Measurements from ENCODE around the gene FRAS1. TPM values are rescaled to one million over a fixed set of nuclear protein-coding genes. Genes with fewer than 3 reads are reported as not detected.
"Not testable (repeated sequence)": the region's sequence is repeated elsewhere in the genome, so short reads cannot be mapped to it uniquely, and the experiment has no call there.

The FRAS1 gene
- total and polyA plus RNA-seq, 4 experiments from 2014 or later = not detected

DNA sequence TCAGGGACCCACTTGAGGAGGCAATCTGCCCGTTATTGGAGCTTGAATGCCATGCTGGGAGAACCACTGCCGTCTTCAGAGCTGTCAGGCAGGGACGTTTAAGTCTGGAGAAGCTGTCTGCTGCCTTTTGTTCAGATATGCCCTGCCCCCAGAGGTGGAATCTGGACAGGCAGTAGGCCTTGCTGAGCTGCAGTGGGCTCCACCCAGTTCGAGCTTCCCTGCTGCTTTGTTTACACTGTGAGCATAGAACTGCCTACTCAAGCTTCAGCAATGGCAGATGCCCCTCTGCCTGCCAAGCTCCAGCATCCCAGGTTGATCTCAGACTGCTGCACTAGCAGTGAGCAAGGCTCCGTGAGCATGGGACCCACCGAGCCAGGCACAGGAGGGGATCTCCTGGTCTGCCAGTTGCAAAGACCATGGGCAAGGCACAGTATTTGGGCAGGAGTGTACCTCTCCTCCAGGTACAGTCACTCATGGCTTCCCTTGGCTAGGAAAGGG lies 68.8 kb downstream of the FRAS1 start:
- Mint-ChIP-seq H3K27me3 (peaks cover 7 to 12% of the 10 kb centered on the region in 2 donors), H3K9me3 (peaks cover 0 to 14% (median 5%) of the 10 kb centered on the region in 8 donors)
- H3K36me3 ChIP-seq (ENCODE audit: insufficient read depth, low read length); DNase-seq; H3K27ac ChIP-seq (ENCODE audit: low read depth, low read length); H3K27me3 ChIP-seq (ENCODE audit: insufficient read depth, low read length); H3K27ac Mint-ChIP-seq; H3K9me3 ChIP-seq (ENCODE audit: control insufficient read depth in 1 of 2, low read length in 2 of 2); H3K4me1 Mint-ChIP-seq; H3K4me3 Mint-ChIP-seq; H3K4me3 ChIP-seq (ENCODE audit: low read length in 2 of 2); H3K4me1 ChIP-seq (ENCODE audit: insufficient read depth, low read length); intact Hi-C loops (cut with micrococcal nuclease); H3K36me3 Mint-ChIP-seq; POLR2A ChIA-PET (ENCODE audit: partially characterized antibody): not testable (repeated sequence)
- CTCF ChIA-PET (ENCODE audit: partially characterized antibody) = interaction anchor here (1.2 kb wide), 1 partner anchor 131 kb away, joined by 3 read pairs; no protein-coding TSS in a partner anchor

- H3K27me3 ChIP-seq (ENCODE audit: insufficient read depth, low read length) = no peaks in the 10 kb centered on the region
- no peak overlapping the region for H3K27ac ChIP-seq (ENCODE audit: low read depth, low read length)
- Mint-ChIP-seq H3K4me3 (no peak overlapping the region), H3K4me1 (no peaks in the 10 kb centered on the region), H3K27me3 (peaks cover 9 to 21% of the 10 kb centered on the region in 2 donors), H3K9me3 (peaks cover 0 to 9% (median 4%) of the 10 kb centered on the region in 8 donors), H3K36me3 (no peaks in the 10 kb centered on the region), H3K27ac (no peak overlapping the region)
- no peaks in the 10 kb centered on the region for H3K4me1 ChIP-seq (ENCODE audit: insufficient read depth, low read length)
- H3K36me3 ChIP-seq (ENCODE audit: insufficient read depth, low read length) = no peaks in the 10 kb centered on the region
- DNase-seq = no peak
- no peak overlapping the region for H3K4me3 ChIP-seq (ENCODE audit: low read length in 2 of 2)
- ChIA-PET POLR2A (ENCODE audit: partially characterized antibody) (no interaction called here), CTCF (ENCODE audit: partially characterized antibody) (no interaction called here)
- intact Hi-C loops (cut with micrococcal nuclease) = no loop called here
- no peaks in the 10 kb centered on the region for H3K9me3 ChIP-seq (ENCODE audit: control insufficient read depth in 1 of 2, low read length in 2 of 2)
Observed at GRCh38 chr4:78129383-78130108, 72.4 kb downstream of the FRAS1 start.

DNA sequence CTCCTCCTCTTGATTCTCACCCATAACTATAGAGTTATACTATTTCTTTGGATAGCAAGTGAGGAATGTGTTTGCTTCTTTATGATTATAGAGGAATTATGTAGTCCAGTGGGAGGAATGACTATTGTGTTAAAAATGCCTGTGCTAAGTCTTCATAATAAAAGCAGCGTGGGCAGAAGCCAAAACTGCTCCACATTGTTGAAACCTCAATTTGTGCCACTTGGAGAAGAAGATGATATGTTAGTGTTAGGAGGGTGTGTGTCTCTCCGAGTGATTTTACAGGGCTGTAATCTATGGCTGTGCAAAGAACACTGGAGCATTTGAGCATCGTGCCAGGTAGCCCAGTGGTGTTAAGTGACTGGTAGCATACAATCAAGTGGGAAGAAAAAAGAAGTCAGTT lies 74.3 kb downstream of the FRAS1 start:
- no peak overlapping the region for H3K4me3 Mint-ChIP-seq
- intact Hi-C loops (cut with micrococcal nuclease) = no loop called here
- ChIA-PET CTCF (ENCODE audit: partially characterized antibody) (no interaction called here), POLR2A (ENCODE audit: partially characterized antibody) (no interaction called here)
- H3K36me3 ChIP-seq (ENCODE audit: insufficient read depth, low read length) = no peaks in the 10 kb centered on the region
- no peak overlapping the region for H3K27ac ChIP-seq (ENCODE audit: low read depth, low read length)
- H3K27ac Mint-ChIP-seq = no peak overlapping the region
- no peak for DNase-seq
- peaks cover 7 to 24% of the 10 kb centered on the region in 2 donors for H3K27me3 Mint-ChIP-seq
- H3K36me3 Mint-ChIP-seq = no peaks in the 10 kb centered on the region
- H3K9me3 Mint-ChIP-seq = peaks cover 0 to 9% (median 4%) of the 10 kb centered on the region in 8 donors
- no peaks in the 10 kb centered on the region for H3K4me1 Mint-ChIP-seq
- no peaks in the 10 kb centered on the region for H3K27me3 ChIP-seq (ENCODE audit: insufficient read depth, low read length)
- no peak overlapping the region for H3K4me3 ChIP-seq (ENCODE audit: low read length in 2 of 2)
- no peaks in the 10 kb centered on the region for H3K4me1 ChIP-seq (ENCODE audit: insufficient read depth, low read length)
- H3K9me3 ChIP-seq (ENCODE audit: control insufficient read depth in 1 of 2, low read length in 2 of 2) = no peaks in the 10 kb centered on the region

GRCh38 chr4:78136109-78137081 lies 79.3 kb downstream of the FRAS1 start:
- Mint-ChIP-seq H3K36me3 (no peaks in the 10 kb centered on the region), H3K27me3 (peaks cover 2 to 23% of the 10 kb centered on the region in 2 donors), H3K27ac (no peak overlapping the region), H3K9me3 (peaks cover 0 to 4% (median 0%) of the 10 kb centered on the region in 8 donors), H3K4me3 (no peak overlapping the region), H3K4me1 (no peaks in the 10 kb centered on the region)
- CTCF ChIA-PET (ENCODE audit: partially characterized antibody) = no interaction called here
- no peaks in the 10 kb centered on the region for H3K4me1 ChIP-seq (ENCODE audit: insufficient read depth, low read length)
- H3K27me3 ChIP-seq (ENCODE audit: insufficient read depth, low read length) = no peaks in the 10 kb centered on the region
- no peak overlapping the region for H3K4me3 ChIP-seq (ENCODE audit: low read length in 2 of 2)
- intact Hi-C loops (cut with micrococcal nuclease) = no loop called here
- POLR2A ChIA-PET (ENCODE audit: partially characterized antibody) = no interaction called here
- H3K36me3 ChIP-seq (ENCODE audit: insufficient read depth, low read length) = no peaks in the 10 kb centered on the region
- no peak for DNase-seq
- H3K27ac ChIP-seq (ENCODE audit: low read depth, low read length) = no peak overlapping the region
- H3K9me3 ChIP-seq (ENCODE audit: control insufficient read depth in 1 of 2, low read length in 2 of 2) = no peaks in the 10 kb centered on the region

- ChIA-PET POLR2A (ENCODE audit: partially characterized antibody) (no interaction called here), CTCF (ENCODE audit: partially characterized antibody) (no interaction called here)
- H3K4me1 ChIP-seq (ENCODE audit: insufficient read depth, low read length) = no peaks in the 10 kb centered on the region
- H3K36me3 ChIP-seq (ENCODE audit: insufficient read depth, low read length) = no peaks in the 10 kb centered on the region
- Mint-ChIP-seq H3K4me1 (no peaks in the 10 kb centered on the region), H3K36me3 (no peaks in the 10 kb centered on the region), H3K4me3 (no peak overlapping the region), H3K9me3 (peaks cover 0 to 8% (median 0%) of the 10 kb centered on the region in 8 donors), H3K27me3 (peaks cover 2 to 18% of the 10 kb centered on the region in 2 donors), H3K27ac (no peak overlapping the region)
- H3K27me3 ChIP-seq (ENCODE audit: insufficient read depth, low read length) = no peaks in the 10 kb centered on the region
- H3K9me3 ChIP-seq (ENCODE audit: control insufficient read depth in 1 of 2, low read length in 2 of 2) = no peaks in the 10 kb centered on the region
- DNase-seq = no peak
- H3K4me3 ChIP-seq (ENCODE audit: low read length in 2 of 2) = no peak overlapping the region
- H3K27ac ChIP-seq (ENCODE audit: low read depth, low read length) = no peak overlapping the region
- intact Hi-C loops (cut with micrococcal nuclease) = no loop called here
Observed at GRCh38 chr4:78137532-78137931, 80.4 kb downstream of the FRAS1 start.

DNA sequence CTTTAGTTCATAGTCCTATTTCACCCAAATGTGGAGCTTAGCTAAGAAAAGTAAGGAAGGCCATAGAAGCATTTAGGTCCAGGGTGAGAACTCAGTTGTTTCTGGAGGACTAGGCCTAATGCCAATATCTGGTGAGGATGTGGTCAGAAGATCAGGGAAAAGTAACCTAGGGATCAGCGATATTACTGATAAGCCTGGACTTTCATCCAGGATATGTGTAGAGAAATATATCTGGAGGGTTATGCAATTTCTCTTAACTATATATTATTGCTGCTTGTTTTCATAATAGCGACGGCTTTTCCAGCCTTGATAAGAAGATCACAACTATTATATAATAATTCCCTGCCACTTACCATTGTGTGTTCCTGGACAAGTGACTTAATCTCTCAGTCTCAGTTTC lies 81.1 kb downstream of the FRAS1 start:
- ChIA-PET CTCF (ENCODE audit: partially characterized antibody) (no interaction called here), POLR2A (ENCODE audit: partially characterized antibody) (no interaction called here)
- H3K27ac ChIP-seq (ENCODE audit: low read depth, low read length) = no peak overlapping the region
- peaks cover 0 to 8% (median 0%) of the 10 kb centered on the region in 8 donors for H3K9me3 Mint-ChIP-seq
- H3K4me1 Mint-ChIP-seq = no peaks in the 10 kb centered on the region
- intact Hi-C loops (cut with micrococcal nuclease) = no loop called here
- H3K4me3 ChIP-seq (ENCODE audit: low read length in 2 of 2) = no peak overlapping the region
- H3K9me3 ChIP-seq (ENCODE audit: control insufficient read depth in 1 of 2, low read length in 2 of 2) = no peaks in the 10 kb centered on the region
- H3K27me3 ChIP-seq (ENCODE audit: insufficient read depth, low read length) = no peaks in the 10 kb centered on the region
- H3K27me3 Mint-ChIP-seq = peaks cover 0 to 14% of the 10 kb centered on the region in 2 donors
- no peaks in the 10 kb centered on the region for H3K4me1 ChIP-seq (ENCODE audit: insufficient read depth, low read length)
- DNase-seq = no peak
- H3K36me3 Mint-ChIP-seq = no peaks in the 10 kb centered on the region
- H3K4me3 Mint-ChIP-seq = no peak overlapping the region
- no peaks in the 10 kb centered on the region for H3K36me3 ChIP-seq (ENCODE audit: insufficient read depth, low read length)
- H3K27ac Mint-ChIP-seq = no peak overlapping the region

DNA sequence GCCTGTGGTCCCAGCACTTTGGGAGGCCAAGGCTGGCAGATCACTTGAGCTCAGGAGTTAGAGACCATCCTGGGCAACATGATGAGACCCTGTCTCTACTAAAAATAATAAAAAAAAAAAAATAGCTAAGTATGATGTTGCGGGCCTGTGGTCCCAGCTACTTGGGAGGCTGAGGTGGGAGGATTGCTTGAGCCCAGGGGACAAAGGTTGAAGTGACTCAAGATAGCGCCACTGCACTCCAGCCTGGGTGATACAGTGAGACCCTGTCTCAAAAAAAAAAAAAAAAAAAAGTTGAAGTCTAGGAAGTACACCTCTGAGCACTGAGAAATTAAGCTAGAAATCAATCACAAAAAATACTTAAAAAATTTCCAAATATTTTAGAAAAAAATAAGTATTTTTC lies 86.5 kb downstream of the FRAS1 start:
- ChIA-PET CTCF (ENCODE audit: partially characterized antibody) (interaction anchor here (0.7 kb wide), 1 partner anchor 284 kb away, joined by 3 read pairs; no protein-coding TSS in a partner anchor), POLR2A (ENCODE audit: partially characterized antibody) (no interaction called here)
- no peak overlapping the region for H3K27ac ChIP-seq (ENCODE audit: low read depth, low read length)
- Mint-ChIP-seq H3K27me3 (peaks cover 0 to 4% of the 10 kb centered on the region in 2 donors), H3K9me3 (peaks cover 0 to 8% (median 0%) of the 10 kb centered on the region in 8 donors), H3K36me3 (no peaks in the 10 kb centered on the region), H3K4me1 (no peaks in the 10 kb centered on the region), H3K27ac (no peak overlapping the region), H3K4me3 (no peak overlapping the region)
- DNase-seq = no peak
- no peaks in the 10 kb centered on the region for H3K36me3 ChIP-seq (ENCODE audit: insufficient read depth, low read length)
- no peaks in the 10 kb centered on the region for H3K9me3 ChIP-seq (ENCODE audit: control insufficient read depth in 1 of 2, low read length in 2 of 2)
- intact Hi-C loops (cut with micrococcal nuclease) = no loop called here
- no peak overlapping the region for H3K4me3 ChIP-seq (ENCODE audit: low read length in 2 of 2)
- H3K27me3 ChIP-seq (ENCODE audit: insufficient read depth, low read length) = no peaks in the 10 kb centered on the region
- H3K4me1 ChIP-seq (ENCODE audit: insufficient read depth, low read length) = no peaks in the 10 kb centered on the region

All from CD4-positive, alpha-beta memory T cell (primary cell).